H1 (cell line): ENCODE data around the gene SPRED1. TPM values are rescaled to one million over a fixed set of nuclear protein-coding genes. Genes with fewer than 3 reads are reported as not detected.

Experiments used
- CTCF ChIA-PET: fragments of 300-600 bp; sonication (Branson Sonifier 250); formaldehyde crosslinking; loops from one replicate; lab custom pipeline; 2021; ENCODE audit not compliant: partially characterized antibody; lab: Charles Lee
- POLR2A ChIA-PET: fragments of 300-600 bp; sonication (Branson Sonifier 250); formaldehyde crosslinking; loops from one replicate; lab custom pipeline; 2021; ENCODE audit warnings: inconsistent platforms; ENCODE audit not compliant: partially characterized antibody; lab: Charles Lee
- DNase-seq, 2 experiments: peaks; one replicate each; pipeline versions ENCODE4 v3.0.0 to v3.0.0-alpha.2; 2010 to 2022; ENCODE audit warnings: low spot score in 2 of 2, low read depth in 1 of 2, mixed read lengths in 1 of 2
- FAIRE-seq: peaks from 2 replicates; lab custom pipeline; 2011; peaks lifted over from hg19 to GRCh38; lab: Jason Lieb, UNC
- H2AFZ ChIP-seq: 2 replicates; pipeline ENCODE4 v1.8.1; 2012; ENCODE audit warnings: low read length, inconsistent platforms
- H2AK5ac ChIP-seq: 2 replicates; pipeline ENCODE4 v1.6.1; 2013; ENCODE audit warnings: low read depth, low read length
- H2BK120ac ChIP-seq: replicated peaks from 2 replicates; pipeline ENCODE3; 2013; ENCODE audit warnings: low read depth, low read length, inconsistent platforms
- H2BK12ac ChIP-seq: 2 replicates; pipeline ENCODE4 v1.6.1; 2013; ENCODE audit warnings: low read depth, low read length
- H2BK15ac ChIP-seq: 2 replicates; pipeline ENCODE4 v1.6.1; 2013; ENCODE audit warnings: low read length
- H2BK20ac ChIP-seq: 2 replicates; pipeline ENCODE4 v1.6.1; 2013; ENCODE audit warnings: low read length
- H2BK5ac ChIP-seq: 2 replicates; pipeline ENCODE4 v1.6.1; 2013; ENCODE audit warnings: low read depth, low read length
- H3K14ac ChIP-seq: 2 replicates; pipeline ENCODE4 v1.6.1; 2013; ENCODE audit warnings: inconsistent platforms; ENCODE audit not compliant: insufficient read length
- H3K18ac ChIP-seq: 2 replicates; pipeline ENCODE4 v1.6.1; 2013; ENCODE audit warnings: low read length; ENCODE audit errors: extremely low read depth
- H3K23ac ChIP-seq: 2 replicates; pipeline ENCODE4 v1.6.1; 2013; ENCODE audit warnings: inconsistent platforms; ENCODE audit not compliant: insufficient read length
- H3K23me2 ChIP-seq: 2 replicates; pipeline ENCODE4 v1.6.1; 2013; ENCODE audit warnings: low read depth, low read length
- H3K27ac ChIP-seq: 2 replicates; pipeline ENCODE4 v1.6.1; 2011; ENCODE audit warnings: low read depth, low read length, inconsistent platforms
- H3K27me3 ChIP-seq, 4 experiments: replicated peaks in 1 of 4; 1 replicate in 1 of 4; 2 replicates in 3 of 4; pipeline versions ENCODE4 v1.6.1 to v1.8.1; 2011 to 2013; ENCODE audit warnings: low read length in 3 of 4, mild to moderate bottlenecking in 3 of 4, inconsistent platforms in 2 of 4, mixed read lengths in 2 of 4, moderate library complexity in 1 of 4; ENCODE audit not compliant: control insufficient read depth in 3 of 4, insufficient read depth in 3 of 4; ENCODE audit errors: extremely low read depth in 1 of 4
- H3K36me3 ChIP-seq, 4 experiments: 2 replicates each; pipeline versions ENCODE4 v1.6.1 to v1.8.1; 2011 to 2013; ENCODE audit warnings: mild to moderate bottlenecking in 4 of 4, low read length in 3 of 4, moderate library complexity in 2 of 4, control low read depth in 1 of 4, inconsistent platforms in 1 of 4; ENCODE audit not compliant: insufficient read depth in 4 of 4, control insufficient read depth in 2 of 4
- H3K4ac ChIP-seq: replicated peaks from 2 replicates; pipeline ENCODE3; 2013; ENCODE audit warnings: low read length, low read depth, mixed read lengths, inconsistent platforms; ENCODE audit not compliant: insufficient read length
- H3K4me1 ChIP-seq, 4 experiments: replicated peaks in 1 of 4; 1 replicate in 1 of 4; 2 replicates in 3 of 4; pipeline versions ENCODE4 v1.6.1 to v1.8.1; 2011 to 2013; ENCODE audit warnings: low read length in 3 of 4, inconsistent platforms in 2 of 4, mixed read lengths in 1 of 4; ENCODE audit not compliant: insufficient read depth in 4 of 4, control insufficient read depth in 3 of 4
- H3K4me2 ChIP-seq, 2 experiments: 2 replicates each; pipeline versions ENCODE4 v1.6.1 to v1.8.1; 2011 to 2013; ENCODE audit warnings: low read depth in 2 of 2, low read length in 2 of 2, control low read depth in 1 of 2, inconsistent platforms in 1 of 2, mild to moderate bottlenecking in 1 of 2; ENCODE audit not compliant: insufficient read depth in 1 of 2
- H3K4me3 ChIP-seq, 4 experiments: fragments of 200-600, 300-600 bp in 1 of 4; sonication (generic), shearing (Covaris generic), sonication (Bioruptor Twin) in 1 of 4; 2 replicates each; pipeline versions ENCODE4 v1.5.1 to v1.8.1; 2011 to 2016; ENCODE audit warnings: low read length in 4 of 4, low read depth in 3 of 4, control low read depth in 2 of 4, inconsistent platforms in 2 of 4, mild to moderate bottlenecking in 2 of 4, mixed read lengths in 1 of 4, moderate library complexity in 1 of 4; ENCODE audit not compliant: insufficient read depth in 2 of 4; ENCODE audit errors: extremely low read depth in 1 of 4
- H3K56ac ChIP-seq: replicated peaks from 2 replicates; pipeline ENCODE3; 2013; ENCODE audit warnings: low read depth, mild to moderate bottlenecking, mixed read lengths, low read length, inconsistent platforms; ENCODE audit not compliant: insufficient read length
- H3K79me1 ChIP-seq: 2 replicates; pipeline ENCODE4 v1.6.1; 2013; ENCODE audit warnings: low read depth, low read length, control low read depth
- H3K79me2 ChIP-seq, 2 experiments: 2 replicates each; pipeline versions ENCODE4 v1.6.1 to v1.8.1; 2012 to 2013; ENCODE audit warnings: low read length in 2 of 2, mild to moderate bottlenecking in 2 of 2, inconsistent platforms in 1 of 2; ENCODE audit not compliant: insufficient read depth in 2 of 2, control insufficient read depth in 1 of 2
- H3K9ac ChIP-seq, 4 experiments: replicated peaks in 1 of 4; 1 replicate in 1 of 4; 2 replicates in 3 of 4; pipeline versions ENCODE4 v1.6.1 to v1.8.1; 2011 to 2013; ENCODE audit warnings: low read depth in 3 of 4, low read length in 3 of 4, control low read depth in 2 of 4, mild to moderate bottlenecking in 2 of 4, moderate library complexity in 2 of 4, inconsistent platforms in 1 of 4; ENCODE audit errors: extremely low read depth in 1 of 4
- H3K9me3 ChIP-seq, 2 experiments: 2 replicates each; pipeline versions ENCODE4 v1.6.1 to v1.8.1; 2012 to 2013; ENCODE audit warnings: mild to moderate bottlenecking in 2 of 2, moderate library complexity in 2 of 2, control low read depth in 1 of 2, inconsistent platforms in 1 of 2, low read depth in 1 of 2, low read length in 1 of 2, mixed read lengths in 1 of 2; ENCODE audit not compliant: insufficient read depth in 2 of 2
- H4K20me1 ChIP-seq, 2 experiments: replicated peaks in 1 of 2; 2 replicates each; pipeline versions ENCODE3 to v1.8.1; 2011 to 2013; ENCODE audit warnings: inconsistent platforms in 2 of 2, low read length in 2 of 2, mild to moderate bottlenecking in 1 of 2; ENCODE audit not compliant: insufficient read depth in 2 of 2, control insufficient read depth in 1 of 2
- H4K5ac ChIP-seq: 2 replicates; pipeline ENCODE4 v1.6.1; 2013; ENCODE audit warnings: low read length, low read depth, mixed read lengths, inconsistent platforms; ENCODE audit not compliant: insufficient read length
- H4K8ac ChIP-seq: 2 replicates; pipeline ENCODE4 v1.8.0; 2013; ENCODE audit warnings: mild to moderate bottlenecking, moderate library complexity, low read length, inconsistent platforms; ENCODE audit not compliant: insufficient read depth; ENCODE audit errors: extremely low read depth
- H4K91ac ChIP-seq: replicated peaks from 2 replicates; pipeline ENCODE3; 2013; ENCODE audit warnings: low read length, mixed read lengths, inconsistent platforms; ENCODE audit not compliant: insufficient read length
- CEBPB ChIP-seq: IDR thresholded peaks from 2 replicates; pipeline ENCODE4 v1.6.1; 2012; ENCODE audit warnings: low read depth, low read length
- PHF8 ChIP-seq: fragments of 200-600 bp; sonication (generic); conservative IDR thresholded peaks from 2 replicates; pipeline ENCODE4 v1.7.1; 2012; ENCODE audit warnings: low read depth, mild to moderate bottlenecking, inconsistent platforms, low read length, moderate library complexity
- WGBS, 2 experiments: shearing (Covaris generic) in 1 of 2; methylation state at CpG; one replicate each; pipeline versions ENCODE4 v1.1.6 to v1.1.7; 2013 to 2015; ENCODE audit warnings: low lambda C conversion rate in 2 of 2, mixed read lengths in 2 of 2, inconsistent platforms in 1 of 2, low coverage in 1 of 2, missing lambda C conversion rate in 1 of 2; ENCODE audit not compliant: insufficient replicate concordance in 2 of 2, insufficient coverage in 1 of 2, insufficient read length in 1 of 2; ENCODE audit errors: extremely low coverage in 1 of 2, missing lambda C conversion rate in 1 of 2; 5-methylcytosine and 5-hydroxymethylcytosine counted together
- polyA plus RNA-seq, 7 experiments: library from polyadenylated mRNA; depleted of rRNA in 3 of 7; stranded (reverse) in 5 of 7; unstranded in 2 of 7; fragments of >200 nt in 5 of 7; fragments of 200-250 nt in 2 of 7; gene quantifications; 1 replicate in 5 of 7; 2 replicates in 1 of 7; 4 replicates in 1 of 7; pipeline versions ENCODE4 v1.2.1 to v1.2.3, GENCODE V29; 2011 to 2013; ENCODE audit warnings: missing spikeins in 2 of 7, mixed read lengths in 2 of 7
- total RNA-seq: library from RNA; stranded (reverse); fragmentation: NEBNext Ultra II Directional; extraction: Animal tissue kit (Norgen Biotek cat#: 25700); gene quantifications from 2 replicates; pipeline ENCODE4 v1.2.1, GENCODE V29; 2021

The SPRED1 gene
- total and polyA plus RNA-seq, 2 of the 8 experiments (the other 6 are each of a cell fraction or from before 2014, with no cell fraction given), result 5.5 to 30.3 TPM

DNA sequence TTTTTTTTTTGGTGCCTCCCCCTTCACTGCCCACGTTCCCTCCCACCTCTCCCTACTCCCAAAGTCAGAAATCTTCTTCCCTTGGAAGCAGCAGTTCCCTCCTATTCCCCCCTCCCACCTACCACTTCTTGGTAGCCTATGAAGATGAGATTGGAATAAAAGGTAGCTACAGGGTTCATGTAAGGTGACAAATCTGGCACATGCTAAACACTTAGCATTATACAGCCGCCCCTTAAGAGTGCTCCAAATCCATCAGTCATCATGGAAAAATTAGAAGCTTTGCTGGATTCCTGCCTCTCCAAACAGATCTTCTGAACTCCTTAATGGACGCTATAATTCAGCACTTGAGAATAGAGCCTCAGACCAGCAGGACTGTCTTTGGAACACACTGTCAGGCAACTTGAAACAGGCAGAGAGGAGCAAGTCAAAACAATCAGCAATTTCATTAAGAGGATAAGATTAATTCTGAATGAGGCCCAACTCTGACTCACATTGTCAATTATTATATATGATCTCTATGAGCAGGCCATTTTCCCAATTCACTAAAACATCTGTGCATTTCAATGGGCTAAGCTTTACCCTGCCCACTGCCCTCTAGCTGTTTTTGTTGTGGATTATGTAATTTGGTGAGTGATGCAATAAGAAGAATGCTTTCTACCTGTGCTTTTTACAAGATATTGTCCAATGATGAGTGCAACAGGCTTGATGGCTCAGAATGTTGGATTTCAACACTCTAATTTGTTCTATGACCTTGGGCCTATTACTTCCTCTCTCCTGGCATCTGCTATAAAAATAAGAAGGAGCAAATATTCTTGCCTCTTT lies 34.6 kb upstream of the SPRED1 start:
- no peak overlapping the region for H3K4ac ChIP-seq
- H3K23me2 ChIP-seq, result no peaks in the 10 kb centered on the region
- no peak for DNase-seq
- H2BK15ac ChIP-seq, result no peak overlapping the region
- H3K23ac ChIP-seq, result no peak overlapping the region
- WGBS, 2 experiments, result 79% methylated on average over 2 of the region's 3 CpGs; no CpG with 5 or more reads in 1 of the 2 experiments
- H2BK12ac ChIP-seq, result no peak overlapping the region
- H3K27me3 ChIP-seq, result no peaks in the 10 kb centered on the region
- no peak overlapping the region for H4K8ac ChIP-seq
- H2BK5ac ChIP-seq, result no peak overlapping the region
- no peaks in the 10 kb centered on the region for H4K20me1 ChIP-seq
- H3K9ac ChIP-seq, result no peak overlapping the region
- H4K5ac ChIP-seq, result no peak overlapping the region
- no peak overlapping the region for H2BK120ac ChIP-seq
- H3K4me1 ChIP-seq, result peaks cover 0 to 5% (median 2%) of the 10 kb centered on the region in 4 experiments; a peak in 2 of 7 replicates
- H3K79me2 ChIP-seq, result no peaks in the 10 kb centered on the region
- FAIRE-seq, result no peak
- H3K56ac ChIP-seq, result no peak overlapping the region
- H3K4me2 ChIP-seq, result no peak overlapping the region
- no peaks in the 10 kb centered on the region for H3K36me3 ChIP-seq
- TF ChIP-seq PHF8 (no peak), CEBPB (peak; percentile 63; the same call in 1 of the 2 replicates)
- TF ChIP-seq, all 59 proteins: peak for 1
- H3K27ac ChIP-seq, result no peak overlapping the region
- no peak overlapping the region for H4K91ac ChIP-seq
- H3K9me3 ChIP-seq, result no peaks in the 10 kb centered on the region
- H2BK20ac ChIP-seq, result no peak overlapping the region
- no peak overlapping the region for H2AFZ ChIP-seq
- no peak overlapping the region for H3K18ac ChIP-seq
- H3K79me1 ChIP-seq, result no peaks in the 10 kb centered on the region
- CTCF ChIA-PET, result interaction anchor here (0.6 to 1.6 kb wide), 3 partner anchors 15 to 46 kb away, joined by 3 to 4 read pairs (median 3); no protein-coding TSS in a partner anchor
- H2AK5ac ChIP-seq, result no peak overlapping the region
- H3K14ac ChIP-seq, result no peak overlapping the region
- POLR2A ChIA-PET, result interaction anchor here (0.7 to 1.6 kb wide), 2 partner anchors 33 to 35 kb away, joined by 3 read pairs; partner anchors contain the start of gene SPRED1
- no peak overlapping the region for H3K4me3 ChIP-seq
